Adipocyte (in vitro differentiated cells): ENCODE data around the gene MZT1.

Experiments
- DNase-seq: peaks from one replicate; pipeline ENCODE4 v3.0.0-alpha.2; 2015; ENCODE audit warnings: low read depth
- H3K27me3 ChIP-seq: replicated peaks from 2 replicates; pipeline ENCODE4 v1.7.0; 2013; ENCODE audit warnings: mild to moderate bottlenecking, low read length, moderate library complexity; ENCODE audit not compliant: control insufficient read depth, insufficient read depth
- H3K36me3 ChIP-seq: 2 replicates; pipeline ENCODE4 v1.7.0; 2013; ENCODE audit warnings: low read length, mild to moderate bottlenecking, moderate library complexity; ENCODE audit not compliant: control insufficient read depth, insufficient read depth, severe bottlenecking
- H3K4me1 ChIP-seq: 2 replicates; pipeline ENCODE4 v1.7.0; 2013; ENCODE audit warnings: mild to moderate bottlenecking, low read length, moderate library complexity; ENCODE audit not compliant: control insufficient read depth, insufficient read depth
- H3K4me3 ChIP-seq: 2 replicates; pipeline ENCODE4 v1.7.0; 2013; ENCODE audit warnings: mild to moderate bottlenecking, low read length, moderate library complexity
- H3K9ac ChIP-seq: 2 replicates; pipeline ENCODE4 v1.7.0; 2013; ENCODE audit warnings: mild to moderate bottlenecking, low read length, moderate library complexity
- H3K9me3 ChIP-seq: 2 replicates; pipeline ENCODE4 v1.7.0; 2013; ENCODE audit warnings: mild to moderate bottlenecking, low read length, moderate library complexity; ENCODE audit not compliant: control insufficient read depth

MZT1 gene

DNA sequence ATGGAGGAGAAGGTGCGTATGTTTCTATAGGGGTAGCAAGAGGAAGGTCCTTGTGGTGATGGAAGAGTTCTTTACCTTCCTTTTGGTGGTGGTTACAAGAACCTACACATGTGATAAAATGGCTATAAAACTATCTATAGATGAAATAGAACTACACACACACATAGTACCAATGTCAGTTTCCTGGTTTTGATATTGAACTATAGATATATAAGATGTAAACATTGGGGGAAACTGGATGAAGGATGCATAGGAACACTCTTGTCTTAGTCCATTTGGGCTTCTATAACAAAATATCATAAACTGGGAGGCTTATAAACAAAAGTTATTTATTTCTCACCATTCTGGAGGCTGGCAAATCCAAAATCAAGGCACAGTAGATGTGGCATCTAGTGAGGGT is 47.1 kb downstream of the MZT1 start:
- Histone ChIP-seq H3K27me3 (peaks cover 3% of the 10 kb centered on the region), H3K4me3 (no peak overlapping the region), H3K4me1 (no peaks in the 10 kb centered on the region), H3K9me3 (no peaks in the 10 kb centered on the region), H3K9ac (no peak overlapping the region), H3K36me3 (no peaks in the 10 kb centered on the region)
- no peak for DNase-seq

DNA sequence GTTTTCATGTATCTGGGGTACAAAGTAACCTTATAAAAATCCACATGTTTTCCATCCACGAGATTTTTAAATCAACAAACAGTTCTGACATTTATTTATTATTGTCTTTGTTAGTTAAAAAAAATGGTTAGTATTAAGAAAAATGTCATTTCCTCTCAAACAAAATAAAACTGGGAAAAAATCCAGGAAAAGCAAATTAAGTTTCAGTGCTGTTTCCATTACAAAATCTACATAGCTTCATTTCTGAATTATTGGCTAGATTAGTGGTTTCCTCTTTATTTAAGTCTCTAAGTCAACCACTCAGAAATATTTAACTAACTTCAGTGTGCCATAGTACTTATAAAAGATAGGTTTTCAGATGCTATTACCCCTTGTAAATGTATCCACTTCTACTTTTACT is 49.1 kb downstream of the MZT1 start:
- H3K9me3 ChIP-seq, result no peaks in the 10 kb centered on the region
- H3K4me3 ChIP-seq, result no peak overlapping the region
- no peaks in the 10 kb centered on the region for H3K4me1 ChIP-seq
- DNase-seq, result no peak
- H3K27me3 ChIP-seq, result peaks cover 3% of the 10 kb centered on the region
- H3K9ac ChIP-seq, result no peak overlapping the region
- no peaks in the 10 kb centered on the region for H3K36me3 ChIP-seq

DNA sequence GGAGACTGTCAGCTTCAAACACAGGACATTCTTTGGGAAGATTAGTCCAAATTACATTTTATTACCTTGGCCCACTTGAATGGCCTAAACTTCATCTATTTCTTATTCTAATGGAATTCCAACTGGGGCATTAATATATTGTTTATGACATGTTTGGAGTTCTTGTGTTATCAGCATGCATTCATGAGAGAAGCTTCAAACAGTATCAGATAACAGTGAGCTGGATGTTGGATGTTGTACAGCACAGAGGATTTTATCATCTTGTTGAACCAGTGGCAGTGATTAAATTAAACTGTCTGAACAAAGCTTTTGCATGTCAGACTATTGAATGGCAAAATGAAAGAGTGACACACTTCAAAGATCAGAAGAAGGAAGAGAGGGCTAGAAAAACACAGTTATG is 50.0 kb downstream of the MZT1 start:
- DNase-seq, result no peak
- Histone ChIP-seq H3K9ac (no peak overlapping the region), H3K4me1 (no peaks in the 10 kb centered on the region), H3K36me3 (no peaks in the 10 kb centered on the region), H3K9me3 (no peaks in the 10 kb centered on the region), H3K4me3 (no peak overlapping the region), H3K27me3 (no peaks in the 10 kb centered on the region)

GRCh38 chr13:72666391-72666790 is 61.0 kb downstream of the MZT1 start:
- DNase-seq, result no peak
- Histone ChIP-seq H3K4me1 (no peaks in the 10 kb centered on the region), H3K4me3 (no peak overlapping the region), H3K9ac (no peak overlapping the region), H3K9me3 (no peaks in the 10 kb centered on the region), H3K36me3 (no peaks in the 10 kb centered on the region), H3K27me3 (no peaks in the 10 kb centered on the region)

DNA sequence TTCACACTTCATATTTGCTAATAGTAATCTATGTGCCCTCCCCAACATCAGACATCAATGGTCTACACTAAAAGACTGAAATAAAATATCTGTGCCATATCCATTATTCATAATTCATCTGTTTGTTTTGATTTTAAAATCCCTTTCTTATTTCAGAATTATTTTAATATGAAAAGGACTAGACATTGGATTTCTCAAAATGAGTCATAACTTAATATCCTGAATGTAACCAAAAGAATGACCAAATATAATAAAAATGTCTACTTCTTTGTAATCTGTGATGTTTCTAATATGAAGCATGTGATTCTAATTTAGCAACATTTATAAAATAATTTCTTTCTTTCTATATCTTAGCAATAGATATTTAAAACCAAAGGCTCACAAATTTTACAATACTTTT is 64.9 kb downstream of the MZT1 start:
- Histone ChIP-seq H3K4me1 (no peaks in the 10 kb centered on the region), H3K27me3 (peaks cover 3% of the 10 kb centered on the region), H3K36me3 (no peaks in the 10 kb centered on the region), H3K9ac (no peak overlapping the region), H3K9me3 (no peaks in the 10 kb centered on the region), H3K4me3 (no peak overlapping the region)
- no peak for DNase-seq
